GM18870 (cell line): ENCODE results near the gene PRKAG2.

ENCODE experiments used
- ATAC-seq: cut with Tn5 transposase; IDR thresholded peaks from one replicate; pipeline ENCODE4 v1.9.1; 2021; ENCODE audit warnings: moderate library complexity; ENCODE audit not compliant: unreplicated experiment

PRKAG2 gene

GRCh38 chr7:151686016-151686766 is 190.7 kb downstream of the PRKAG2 start:
- ATAC-seq, result no peak

DNA sequence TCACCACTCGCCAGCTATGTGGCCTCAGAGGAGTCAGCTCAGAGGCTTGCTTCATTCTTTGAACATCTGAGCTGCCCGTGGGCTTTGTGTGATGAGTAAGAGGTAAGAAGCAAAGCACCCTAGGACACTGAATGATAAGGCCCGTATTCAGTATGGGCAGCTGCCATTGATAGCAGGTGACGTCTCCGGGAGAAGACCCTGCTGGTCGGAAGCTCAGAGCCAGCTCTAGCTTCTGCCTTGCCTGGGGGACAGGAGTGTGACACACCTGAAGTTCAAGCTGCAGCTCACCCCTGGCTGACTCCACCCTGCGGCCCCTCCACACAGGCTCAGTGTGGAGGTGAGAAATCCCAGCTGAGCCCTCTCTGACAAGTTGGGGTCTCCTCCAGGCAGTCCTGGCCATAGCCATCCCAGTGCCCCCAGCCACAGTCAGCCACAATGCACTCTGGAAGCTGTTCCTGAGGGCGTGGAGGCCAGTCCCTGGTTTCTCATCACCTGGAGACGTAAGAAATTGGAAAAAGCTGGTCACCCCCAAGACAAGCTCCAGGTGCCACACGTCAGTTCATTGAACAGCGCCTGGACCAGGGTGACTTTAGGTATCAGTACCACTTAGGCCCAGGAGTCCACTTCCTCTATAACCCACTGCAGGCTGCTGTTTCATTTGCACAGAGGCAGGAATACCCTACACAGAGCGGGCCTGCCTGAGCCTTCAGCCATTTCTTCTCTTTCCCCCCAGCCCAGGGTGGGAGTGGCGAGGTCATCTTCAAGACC is 192.3 kb downstream of the PRKAG2 start:
- ATAC-seq, result no peak

DNA sequence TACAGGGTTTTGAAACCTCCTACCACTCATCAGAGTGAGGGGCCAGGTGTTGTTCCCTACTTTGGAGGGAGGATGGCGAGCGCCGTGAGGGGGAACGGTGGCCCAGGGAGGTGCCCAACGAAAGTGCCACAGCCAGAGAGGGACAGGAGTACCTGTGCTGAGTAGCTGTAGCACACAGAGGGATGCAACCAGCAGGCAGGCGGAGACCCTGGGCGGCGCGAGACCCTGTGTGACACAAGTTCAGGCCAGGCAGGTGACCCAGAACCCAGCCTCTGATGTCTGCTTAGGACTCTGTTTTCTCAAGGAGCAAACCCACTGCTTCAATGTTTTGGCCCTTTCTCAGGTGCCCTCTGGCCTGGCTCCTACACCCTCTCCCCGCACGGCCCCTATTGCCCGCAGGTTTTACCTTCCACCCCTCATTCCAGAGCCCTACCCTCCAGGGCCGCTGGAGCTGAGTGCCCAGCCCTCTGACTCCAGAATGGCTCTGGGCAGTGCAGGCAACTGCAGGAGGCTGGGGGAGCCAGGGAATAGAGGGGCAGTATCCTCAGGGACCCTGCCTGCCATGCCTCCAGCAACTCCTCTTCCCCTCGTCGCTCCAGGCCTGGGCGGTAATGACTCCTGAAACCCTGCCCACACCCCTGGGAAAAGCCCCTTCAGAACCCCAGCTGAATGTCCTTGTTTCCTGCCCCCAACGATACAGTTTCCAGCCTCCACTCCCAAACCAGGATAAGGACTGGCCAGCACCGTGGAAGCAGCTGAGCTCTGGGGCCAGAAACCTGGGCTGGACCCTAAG is 193.1 kb downstream of the PRKAG2 start:
- no peak for ATAC-seq

- ATAC-seq, result no peak
Observed at GRCh38 chr7:151682831-151683614, 193.9 kb downstream of the PRKAG2 start.

DNA sequence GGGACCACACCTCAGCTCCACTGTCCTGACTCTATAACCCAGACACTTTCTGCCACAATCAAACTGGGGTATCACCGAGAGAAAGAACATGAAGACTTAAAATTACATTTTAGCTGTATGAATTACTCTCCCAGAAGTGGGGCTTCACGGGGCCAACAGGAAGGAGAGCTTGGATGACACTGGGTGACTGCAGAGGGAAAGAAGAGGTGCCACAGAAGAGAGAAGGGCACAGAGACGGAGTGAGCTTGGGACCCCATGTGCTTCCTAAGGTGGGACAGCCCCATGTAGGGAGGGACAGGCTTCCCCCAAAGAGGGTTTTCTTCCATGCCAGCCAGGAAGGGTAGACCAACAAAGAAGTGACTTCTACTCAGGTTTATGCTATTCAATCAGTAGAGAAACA is 195.2 kb downstream of the PRKAG2 start:
- no peak for ATAC-seq

DNA sequence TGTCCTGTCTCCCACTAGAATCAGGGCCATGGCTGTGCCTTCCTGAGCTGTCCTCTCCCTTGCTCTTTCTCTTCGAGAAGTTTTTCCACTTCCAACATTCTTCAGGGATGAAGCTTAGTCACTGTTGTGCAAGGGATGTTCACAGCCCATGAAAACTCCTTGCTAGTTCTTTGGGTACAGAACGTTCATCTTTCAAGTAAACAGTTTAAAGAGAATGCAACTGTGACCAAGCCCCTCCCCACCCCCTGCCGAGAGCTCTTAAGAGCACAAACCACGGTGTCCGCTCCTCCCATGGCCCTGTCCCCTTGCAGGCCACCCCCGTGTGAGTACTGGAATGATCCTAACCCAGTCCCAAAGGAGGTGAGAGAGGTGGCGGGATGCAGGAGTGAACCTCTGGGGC is 196.1 kb downstream of the PRKAG2 start:
- no peak for ATAC-seq

DNA sequence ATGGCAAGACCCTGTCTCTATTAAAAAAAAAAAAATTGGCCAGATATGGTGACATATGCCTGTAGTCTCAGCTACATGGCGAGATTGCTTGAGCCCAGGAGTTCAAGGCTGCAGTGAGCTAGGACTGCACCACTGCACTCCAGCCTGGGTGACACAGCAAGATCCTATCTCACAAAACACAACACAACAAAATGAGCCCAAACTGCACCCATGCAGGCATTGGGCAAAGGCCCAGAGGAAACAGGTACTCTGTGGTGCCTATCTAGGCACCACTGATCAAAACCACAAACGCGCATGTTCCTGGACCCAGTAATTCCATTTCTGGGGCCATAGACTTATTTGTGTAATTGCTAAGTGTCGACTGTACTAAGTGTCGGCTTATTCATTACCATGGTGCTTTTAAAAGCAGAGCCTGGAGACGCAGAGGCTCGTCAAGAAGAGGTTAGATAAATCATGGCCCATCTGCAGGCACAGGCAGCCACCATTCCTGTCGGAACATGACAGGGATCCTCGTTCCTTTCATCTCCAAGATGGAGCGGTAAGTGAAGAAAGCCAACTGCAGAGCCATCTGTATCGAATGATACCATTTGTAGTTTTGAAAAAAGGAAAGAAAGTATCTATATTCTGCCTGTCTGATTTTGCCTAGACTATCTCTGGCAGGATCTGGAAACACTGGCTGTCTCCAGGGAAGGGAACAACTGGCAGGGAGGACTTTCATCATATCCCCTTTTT is 196.9 kb downstream of the PRKAG2 start:
- no peak for ATAC-seq

- no peak for ATAC-seq
Observed at GRCh38 chr7:151679071-151679708, 197.7 kb downstream of the PRKAG2 start.

GRCh38 chr7:151678227-151678604 is 198.7 kb downstream of the PRKAG2 start:
- ATAC-seq, result no peak

- no peak for ATAC-seq
Observed at GRCh38 chr7:151677581-151678226, 199.2 kb downstream of the PRKAG2 start.

DNA sequence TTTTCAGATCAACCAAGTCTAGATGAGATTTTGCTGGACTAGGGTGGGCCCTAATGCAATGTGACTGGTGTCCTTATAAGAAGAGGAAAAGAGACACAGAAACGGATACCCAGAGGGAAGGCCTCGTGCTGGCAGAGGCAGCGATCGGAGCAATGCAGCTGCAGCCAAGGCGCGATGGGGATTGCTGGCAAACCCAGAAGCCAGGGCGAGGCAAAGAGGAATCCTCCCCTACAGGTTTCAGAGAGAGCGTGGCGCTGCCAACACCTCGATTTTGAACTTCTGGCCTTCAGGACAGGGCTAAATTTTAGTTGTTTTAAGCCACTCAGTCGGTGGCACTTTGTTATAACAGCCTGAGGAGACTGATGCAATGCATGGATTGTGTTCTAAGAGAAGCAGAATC is 200.2 kb downstream of the PRKAG2 start:
- no peak for ATAC-seq

DNA sequence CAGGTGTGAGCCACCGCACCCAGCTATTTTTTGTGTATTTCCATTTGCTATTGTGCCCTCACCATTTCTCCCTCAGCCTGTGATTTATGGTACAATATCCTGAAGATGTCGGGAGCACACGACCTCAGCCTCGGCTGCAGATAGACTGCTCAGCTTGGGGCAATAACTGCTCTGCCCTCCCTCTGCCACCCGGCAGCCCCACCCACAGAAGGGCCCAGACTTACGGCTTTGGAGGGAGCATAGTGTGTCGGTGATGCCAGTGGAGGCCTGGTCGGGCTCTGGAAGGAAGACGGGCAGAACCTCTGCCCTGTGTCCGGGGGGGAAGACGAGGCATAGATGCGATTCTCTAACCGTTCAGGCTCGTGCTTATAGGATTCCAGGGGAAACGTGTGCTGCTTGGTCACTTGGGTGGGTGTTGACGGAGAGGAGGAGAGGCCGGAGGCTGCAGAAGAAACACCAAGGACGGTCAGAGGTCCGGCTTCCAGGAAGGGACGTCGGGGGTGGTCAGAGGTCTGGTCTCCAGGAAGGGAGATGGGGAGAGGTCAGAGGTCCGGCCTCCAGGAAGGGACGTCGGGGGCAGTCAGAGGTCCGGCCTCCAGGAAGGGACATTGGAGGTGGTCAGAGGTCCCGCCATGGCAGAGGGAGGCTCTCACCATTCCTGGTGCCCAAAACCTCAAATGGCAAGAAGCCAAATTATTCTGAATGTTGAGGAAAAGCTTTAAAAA is 201.6 kb downstream of the PRKAG2 start:
- ATAC-seq, result no peak

- ATAC-seq, result no peak
Observed at GRCh38 chr7:151674161-151674920, 202.6 kb downstream of the PRKAG2 start.

GRCh38 chr7:151673216-151673615 is 203.7 kb downstream of the PRKAG2 start:
- no peak for ATAC-seq

DNA sequence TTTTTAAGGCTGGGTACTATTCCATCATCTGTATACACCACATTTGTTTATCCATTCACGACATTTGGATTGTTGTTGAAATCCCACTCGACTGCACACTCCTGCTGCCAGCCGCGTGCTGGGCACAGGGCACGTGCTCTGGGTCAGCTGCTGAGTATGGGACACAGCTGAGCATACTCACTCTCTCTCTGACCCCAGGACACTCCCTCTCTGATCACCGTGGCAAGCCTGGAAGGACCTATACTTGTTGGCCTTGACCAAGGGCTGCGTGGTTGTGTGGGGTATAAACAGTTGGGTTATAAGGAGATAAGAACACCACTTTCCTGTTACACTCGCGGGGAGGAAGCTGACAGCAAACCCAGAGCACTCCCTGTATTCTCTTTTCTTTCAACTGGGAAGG is 204.2 kb downstream of the PRKAG2 start:
- no peak for ATAC-seq

GRCh38 chr7:151671514-151671913 is 205.4 kb downstream of the PRKAG2 start:
- ATAC-seq, result no peak

DNA sequence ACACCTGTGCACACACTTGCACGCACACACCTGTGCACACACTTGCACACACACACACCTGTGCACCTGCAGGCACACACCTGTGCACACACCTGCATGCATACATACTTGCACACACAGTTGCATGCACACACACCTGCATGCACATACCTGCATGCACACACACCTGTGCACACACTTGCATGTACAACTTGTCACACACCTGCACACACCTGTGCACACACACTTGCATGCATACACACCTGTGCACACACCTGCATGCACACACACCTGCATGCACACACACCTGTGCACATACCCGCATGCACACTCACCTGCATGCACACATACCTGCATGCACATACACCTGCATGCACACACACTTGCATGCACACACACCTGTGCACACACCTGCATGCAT is 207.2 kb downstream of the PRKAG2 start:
- no peak for ATAC-seq

DNA sequence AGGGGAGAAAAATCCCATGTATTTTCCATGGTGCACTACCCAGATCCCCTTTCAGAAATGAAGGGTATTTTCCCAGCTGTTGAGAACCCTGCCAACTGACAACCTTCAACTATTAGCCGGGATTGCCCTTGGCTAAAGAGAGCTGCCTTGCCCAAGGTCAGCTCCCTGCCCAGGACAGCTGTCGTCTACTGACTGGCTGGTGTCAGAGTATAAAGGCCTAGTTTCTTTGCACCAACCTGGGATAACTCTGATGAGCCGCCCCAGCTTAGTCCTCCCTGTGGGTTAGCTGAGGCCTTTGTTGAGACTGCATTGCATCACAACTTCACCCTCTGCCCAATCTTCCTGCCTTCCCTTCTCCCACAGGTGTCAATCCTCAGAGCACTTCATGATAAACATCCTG is 210.0 kb downstream of the PRKAG2 start:
- ATAC-seq, result no peak
